ENCODE data around the gene SMG6.
"Not testable (repeated sequence)": the region's sequence is repeated elsewhere in the genome, so short reads cannot be mapped to it uniquely, and the experiment has no call there.

SMG6 gene

DNA sequence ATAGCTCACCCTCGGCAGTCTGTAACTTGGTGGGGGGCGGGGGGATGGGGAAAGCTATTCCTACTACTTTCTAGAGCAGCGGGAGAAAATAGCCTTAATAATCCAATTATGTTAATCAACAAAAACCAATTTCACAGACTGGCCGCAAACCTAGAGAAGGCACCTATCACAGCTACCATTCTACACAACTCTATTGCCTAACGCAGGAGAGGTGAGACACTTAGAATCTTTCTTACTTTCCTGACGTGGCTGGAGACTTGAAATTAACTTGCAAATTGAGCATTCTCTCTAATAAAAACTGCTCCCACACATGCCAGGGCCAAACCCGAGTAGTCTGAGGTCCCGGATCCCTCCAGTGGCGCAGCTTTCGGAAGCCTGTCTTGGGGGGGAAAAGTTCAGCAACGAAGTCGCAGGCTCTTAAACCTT is 794 bp downstream of the SMG6 start:
- DNase-seq, result no peak

DNA sequence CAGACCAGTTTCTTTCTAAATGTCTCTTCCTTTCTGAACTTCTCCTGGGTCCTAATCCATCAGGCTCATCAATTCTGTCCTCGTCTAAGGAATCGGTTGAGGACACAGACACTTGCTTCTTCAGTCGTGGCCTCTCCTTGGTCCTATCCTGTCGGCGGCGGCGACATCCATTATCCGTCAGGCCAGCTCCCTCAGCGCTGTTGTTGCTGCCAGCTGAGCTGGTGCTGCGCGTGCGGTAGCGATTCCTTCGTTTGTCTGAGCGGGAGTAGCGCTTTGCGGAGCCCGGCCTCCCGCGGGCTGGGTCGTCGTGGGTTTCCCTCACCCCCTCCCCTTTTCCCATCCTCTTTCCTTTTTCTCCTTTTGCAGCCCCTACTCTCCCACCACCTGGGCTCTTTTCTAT is 3.8 kb downstream of the SMG6 start:
- DNase-seq, result no peak

DNA sequence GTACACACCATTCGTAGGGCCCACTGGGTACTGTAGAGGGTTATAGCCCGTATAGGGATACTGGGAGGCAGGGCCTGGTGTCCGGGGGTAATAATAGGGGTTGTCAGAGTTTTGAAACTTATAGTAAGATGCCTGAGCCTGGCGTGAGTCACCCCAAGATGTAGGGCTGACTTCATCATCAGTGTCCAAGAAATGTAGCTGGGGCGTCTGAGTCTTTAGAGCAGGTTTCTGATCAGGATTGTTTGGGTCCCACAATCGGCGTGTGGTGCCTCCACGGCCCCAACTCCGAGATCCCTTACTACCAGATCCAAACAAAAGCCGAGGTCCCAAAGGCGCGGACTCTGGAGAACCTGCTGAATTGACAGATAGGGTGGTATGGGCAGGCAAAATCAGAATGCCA is 4.4 kb downstream of the SMG6 start:
- no peak for DNase-seq

DNA sequence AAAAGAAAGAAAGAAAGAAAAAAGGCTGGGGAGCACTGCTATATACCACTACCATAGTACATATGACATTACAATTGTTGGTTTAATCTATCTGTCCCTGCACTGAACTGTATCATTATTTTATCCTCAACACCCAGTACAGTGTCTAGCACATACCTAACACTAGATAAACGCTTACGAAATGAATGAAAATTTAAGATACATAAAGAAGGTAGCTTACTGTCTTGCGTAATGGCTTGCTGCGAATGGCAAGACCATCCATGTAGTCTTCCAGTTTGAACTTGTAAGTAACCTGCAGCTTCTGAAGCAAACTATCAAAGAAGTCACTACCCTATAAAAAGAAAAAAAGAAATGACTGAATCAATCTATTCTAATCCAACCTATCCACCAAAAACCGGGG is 6.6 kb downstream of the SMG6 start:
- no peak for DNase-seq

DNA sequence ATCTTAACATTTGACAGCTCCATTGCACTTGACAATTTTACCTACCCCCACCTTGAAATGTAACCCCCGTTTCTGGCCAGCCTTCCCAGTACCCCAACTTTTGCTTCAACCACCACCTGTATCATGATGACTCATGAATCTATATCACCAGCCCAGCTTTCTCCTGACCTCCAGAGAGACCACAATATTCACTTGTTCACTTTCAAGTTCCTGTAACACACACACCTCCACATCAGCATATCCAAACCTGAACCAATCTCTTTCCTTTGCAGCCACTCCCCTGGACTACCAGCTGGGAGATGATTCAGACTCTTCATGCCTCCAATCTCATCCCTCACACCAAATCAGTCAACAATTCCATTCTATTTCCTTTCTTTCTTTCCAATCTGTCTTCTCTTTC is 8.0 kb downstream of the SMG6 start:
- no peak for DNase-seq

DNA sequence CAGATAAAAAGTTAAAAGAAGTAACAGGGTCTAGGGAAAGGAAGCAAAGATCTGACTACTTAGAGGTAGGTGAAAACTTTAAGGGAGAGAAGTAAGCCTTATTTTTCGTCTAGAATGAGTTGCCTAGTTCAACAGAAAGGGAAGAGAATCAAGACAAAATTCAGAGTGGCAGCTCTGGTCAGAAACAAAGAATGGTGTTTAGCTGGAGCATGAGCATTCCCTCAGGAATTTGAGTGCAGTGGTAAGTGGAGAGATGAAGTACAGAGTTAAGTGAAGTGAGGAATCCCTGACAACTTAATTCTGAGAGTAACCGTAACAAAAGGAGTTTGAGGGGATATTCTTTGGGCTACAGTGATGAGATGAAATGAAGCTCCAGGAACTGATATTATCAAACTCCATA is 11.5 kb downstream of the SMG6 start:
- DNase-seq, result no peak

DNA sequence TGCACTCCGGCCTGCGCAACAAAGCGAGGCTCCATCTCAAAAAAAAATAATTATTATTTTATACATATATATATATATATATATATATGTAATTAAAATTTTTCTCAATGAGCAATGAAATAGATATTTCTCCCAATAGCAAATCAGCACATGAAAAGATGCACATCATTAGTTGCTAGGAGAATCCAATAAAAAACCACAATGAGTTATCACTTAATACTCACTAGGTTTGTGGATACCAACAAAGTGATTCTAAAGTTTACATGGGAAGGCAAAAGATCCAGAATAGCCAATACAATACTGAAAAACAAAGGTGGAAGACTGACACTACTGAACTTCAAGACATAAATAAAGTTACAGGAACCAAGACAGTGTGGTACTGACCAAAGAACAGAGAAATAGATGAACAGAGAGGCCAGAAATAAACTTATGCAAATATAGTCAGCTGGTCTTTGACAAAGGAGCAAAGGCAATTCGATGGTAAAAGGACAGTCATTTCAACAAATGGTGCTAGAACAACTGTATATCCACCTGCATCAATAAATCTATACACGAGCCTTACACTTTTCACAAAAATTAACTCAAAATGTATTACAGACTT is 13.6 kb downstream of the SMG6 start:
- no peak for DNase-seq

DNA sequence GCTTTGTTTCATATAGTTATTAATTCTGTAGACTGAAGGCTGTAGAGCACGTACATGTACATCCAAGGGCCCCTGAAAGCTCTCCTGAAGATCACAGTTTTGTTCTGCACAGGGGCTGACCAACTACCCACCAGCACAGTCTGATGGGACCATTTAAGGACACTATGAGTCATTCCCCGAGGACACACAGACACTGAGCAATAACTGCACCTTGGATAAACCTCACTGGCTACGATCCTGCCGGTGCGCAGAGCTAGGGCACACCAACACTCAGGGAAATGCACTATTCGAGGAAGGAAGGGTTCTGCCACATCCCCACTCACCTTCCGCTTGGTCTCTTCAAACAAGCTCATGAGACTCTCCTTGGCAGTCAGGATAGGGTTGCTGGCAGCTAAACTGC is 20.3 kb downstream of the SMG6 start:
- DNase-seq, result no peak

DNA sequence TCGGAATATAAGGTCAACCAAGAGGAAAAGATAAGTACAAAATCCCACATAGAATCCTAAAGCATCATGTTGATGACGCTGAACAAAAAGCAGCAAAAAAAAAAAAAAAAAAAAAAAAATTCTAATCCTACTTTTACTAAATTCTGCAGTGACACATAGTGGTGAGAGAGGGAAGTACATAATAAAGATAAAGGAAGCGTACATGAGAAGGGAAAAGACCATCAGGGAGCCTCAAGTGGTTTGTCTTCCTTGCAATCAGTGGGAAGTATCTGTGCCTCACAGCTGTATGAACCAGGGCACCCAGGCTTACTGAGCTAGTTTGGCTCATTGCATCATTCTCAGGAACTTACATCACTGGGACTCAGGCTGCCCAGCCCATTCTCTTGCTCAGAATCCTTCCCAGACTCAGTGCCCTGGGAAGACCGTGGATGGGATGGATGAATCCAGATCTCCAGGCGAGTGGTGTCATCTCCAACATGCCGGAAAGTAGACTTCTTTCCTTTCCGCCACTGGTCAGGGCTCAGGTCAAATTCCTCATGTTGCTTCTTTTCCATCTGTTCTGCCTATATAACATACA is 21.2 kb downstream of the SMG6 start:
- no peak for DNase-seq

DNA sequence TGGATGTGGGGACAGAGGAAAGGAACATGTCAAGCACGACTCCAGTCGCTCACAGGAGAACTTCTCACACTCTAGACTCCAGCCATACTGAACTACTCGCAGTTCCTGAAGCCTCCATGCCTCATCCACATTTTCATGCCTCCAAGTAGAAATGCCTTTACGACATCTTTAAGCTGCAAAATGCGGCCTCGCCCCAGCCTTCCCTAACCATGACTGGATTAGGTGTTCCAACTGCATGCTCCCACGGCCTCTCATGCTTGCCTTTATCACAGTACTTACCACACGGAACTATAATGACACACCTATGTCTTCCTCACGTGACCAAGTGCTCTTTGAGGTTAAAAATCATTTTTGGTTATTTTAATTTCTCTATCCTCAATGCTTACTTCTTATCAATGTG is 23.9 kb downstream of the SMG6 start:
- DNase-seq, result no peak

DNA sequence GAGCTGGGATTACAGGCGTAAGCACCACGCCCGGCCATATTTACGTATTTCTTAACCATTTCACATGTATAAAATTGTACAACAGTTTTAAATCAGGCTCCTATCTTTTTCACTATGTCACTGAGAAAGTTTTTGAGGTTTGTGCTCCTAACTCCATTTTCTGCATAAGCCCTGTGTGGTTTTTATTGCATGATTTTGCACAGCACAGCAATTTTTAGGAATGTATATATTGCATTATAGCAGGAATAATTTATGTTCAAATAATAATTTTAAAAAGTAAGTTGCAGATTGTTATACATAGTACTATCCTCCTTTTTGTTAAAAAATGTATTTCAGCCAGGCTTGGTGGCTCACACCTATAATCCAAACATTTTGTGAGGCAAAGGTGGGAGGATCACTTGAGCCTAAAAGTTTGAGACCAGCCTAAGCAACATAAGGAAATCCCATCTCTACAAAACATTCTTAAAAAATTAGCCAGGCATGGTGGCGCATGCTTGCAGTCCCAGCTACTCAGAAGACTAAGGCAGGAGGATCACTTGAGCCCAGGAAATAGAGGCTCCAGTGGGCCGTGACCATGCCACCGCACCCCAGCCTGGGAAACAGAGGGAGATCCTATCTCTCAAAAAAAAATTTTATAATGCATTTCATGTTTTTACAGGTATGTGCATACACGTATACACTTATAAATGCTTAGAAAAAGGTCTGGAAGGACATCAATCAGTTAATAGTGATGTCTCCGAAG is 26.0 kb downstream of the SMG6 start:
- DNase-seq, result no peak

DNA sequence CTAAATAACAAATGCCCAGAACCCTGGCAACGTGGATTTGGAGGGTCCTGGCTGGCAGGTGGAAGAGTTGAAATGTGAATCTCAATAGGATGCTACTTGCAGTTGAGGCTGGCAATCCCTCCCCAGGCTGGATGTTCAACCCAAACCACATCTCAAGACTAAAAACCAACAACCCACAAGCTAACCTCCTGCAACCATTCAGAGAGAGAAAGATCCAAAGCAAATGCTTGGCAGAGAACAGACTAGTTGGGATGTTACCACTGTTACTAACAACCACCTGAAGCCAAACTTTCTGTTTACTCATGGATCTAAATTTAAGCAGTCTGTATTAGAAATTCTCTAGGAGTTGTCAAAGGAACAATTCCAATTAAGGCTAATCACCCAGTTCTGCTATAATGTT is 27.9 kb downstream of the SMG6 start:
- no peak for DNase-seq

DNA sequence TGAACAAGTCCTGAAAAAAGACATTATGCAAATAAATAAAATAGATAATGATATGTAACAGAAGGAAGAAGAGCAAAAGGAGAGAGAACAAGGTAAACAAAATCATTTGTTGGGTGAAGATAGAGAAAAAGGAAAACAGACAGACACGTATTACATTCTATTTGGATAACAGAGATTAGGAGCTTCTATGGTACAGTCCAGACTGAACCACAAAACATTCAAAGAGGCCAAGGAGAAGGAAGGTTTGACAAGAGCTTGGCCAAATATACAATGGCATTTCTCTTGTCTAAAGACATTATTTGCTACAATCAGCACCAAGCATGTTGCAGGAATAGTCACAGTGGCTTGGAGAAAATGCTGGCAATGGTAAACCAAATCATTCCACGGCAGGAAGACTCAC is 29.2 kb downstream of the SMG6 start:
- no peak for DNase-seq

DNA sequence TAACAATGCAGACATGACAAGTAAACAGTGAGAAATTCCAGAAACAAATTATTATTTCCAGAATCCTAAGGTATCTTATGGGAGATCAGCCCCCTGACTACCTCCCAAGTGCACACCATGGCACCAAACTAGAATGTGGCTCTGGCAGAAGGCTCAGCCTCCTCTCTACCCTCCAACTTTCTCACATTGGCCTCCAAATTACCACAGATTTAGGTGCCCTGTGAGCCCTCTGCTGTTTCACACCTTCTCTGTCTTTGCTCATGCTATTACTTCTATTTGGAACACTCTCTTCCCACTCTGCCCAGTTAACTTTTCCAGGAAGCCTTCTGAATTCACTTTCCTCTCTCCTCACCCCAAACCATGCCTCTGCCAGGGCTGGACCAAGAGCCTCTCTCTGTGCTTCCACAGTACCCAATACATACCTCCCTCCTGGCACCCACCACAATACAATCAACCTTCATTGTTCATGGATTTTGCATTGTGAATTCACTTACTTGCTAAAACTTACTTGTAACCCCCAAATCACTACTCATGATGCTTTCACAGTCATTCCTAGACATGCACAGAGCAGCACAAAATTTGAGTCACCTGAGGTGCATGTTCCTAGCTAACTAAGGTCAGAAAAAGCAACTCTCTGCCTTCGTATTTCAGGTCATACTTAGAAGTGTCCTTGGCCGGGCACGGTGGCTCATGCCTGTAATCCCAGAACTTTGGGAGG is 31.4 kb downstream of the SMG6 start:
- DNase-seq, result no peak

DNA sequence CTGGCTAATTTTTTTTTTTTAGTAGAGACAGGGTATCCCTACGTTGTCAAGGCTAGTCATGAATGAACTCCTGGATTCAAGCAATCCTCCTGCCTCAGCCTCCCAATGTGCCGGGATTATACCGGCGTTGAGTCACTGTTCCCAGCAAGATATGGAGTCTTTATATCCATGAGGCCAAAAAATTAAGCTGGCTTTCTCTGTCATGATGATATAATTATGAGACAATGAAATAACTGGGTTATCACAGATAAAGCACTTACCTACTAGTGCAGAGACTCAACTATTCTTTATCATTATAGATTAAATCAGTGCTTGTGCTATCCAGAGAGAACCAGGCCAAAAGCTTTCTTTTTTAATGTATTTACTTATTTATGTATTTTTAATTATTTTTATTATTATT is 36.2 kb downstream of the SMG6 start:
- no peak for DNase-seq

DNA sequence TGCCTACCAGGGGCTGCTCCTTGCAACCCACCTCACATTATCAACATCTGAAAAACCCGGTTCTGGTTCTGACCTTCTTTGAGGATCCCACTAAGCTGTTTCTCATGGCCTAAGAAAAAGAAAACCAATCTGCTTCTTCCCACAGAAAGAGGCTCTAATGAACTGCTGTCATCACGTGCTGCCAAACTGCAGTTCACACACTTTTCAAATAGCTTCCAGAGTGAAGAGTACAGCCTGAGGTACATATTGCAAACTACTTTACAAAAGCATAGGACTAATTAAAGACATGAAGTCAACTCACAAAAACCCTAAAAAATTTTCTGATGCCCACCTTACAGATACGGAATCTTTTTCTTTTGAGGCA is 36.7 kb downstream of the SMG6 start:
- no peak for DNase-seq

DNA sequence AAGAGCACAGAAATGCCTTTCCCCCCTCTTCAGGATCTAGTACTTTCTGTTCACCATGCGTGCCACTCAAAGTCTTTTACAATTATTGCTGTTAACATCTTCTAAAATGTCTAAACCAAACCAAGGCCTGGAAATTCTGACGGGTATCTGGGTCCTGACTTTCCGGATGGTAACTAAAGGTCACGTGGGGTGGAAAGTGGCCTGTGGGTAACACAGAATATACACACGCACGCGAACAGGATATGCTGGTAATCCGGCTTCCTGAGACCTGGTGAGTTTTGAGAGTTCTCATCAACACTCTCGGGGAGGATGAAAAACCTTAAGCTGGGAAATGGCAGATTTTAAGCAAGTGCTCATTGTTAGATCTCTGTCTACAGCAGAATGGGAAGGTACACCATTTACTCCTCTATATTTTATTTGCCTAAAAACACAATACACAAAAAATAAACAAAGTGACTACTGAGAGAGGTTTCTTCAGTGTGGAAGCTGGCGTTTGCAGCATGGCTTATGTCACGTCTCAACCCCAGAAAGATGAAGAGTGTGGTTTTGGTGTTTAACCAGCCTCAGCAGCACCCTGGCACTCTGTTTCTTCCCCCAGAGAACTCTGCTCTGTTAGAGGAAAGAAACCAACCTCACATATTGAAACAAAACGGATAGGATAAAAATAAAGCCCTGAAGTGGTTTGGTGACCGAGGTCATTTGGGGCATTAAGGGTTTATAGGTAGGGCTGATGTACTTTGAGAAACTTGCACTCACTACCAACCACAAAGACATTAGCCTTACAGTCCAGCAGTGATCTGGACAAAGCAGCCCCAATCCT is 37.3 kb downstream of the SMG6 start:
- no peak for DNase-seq

DNA sequence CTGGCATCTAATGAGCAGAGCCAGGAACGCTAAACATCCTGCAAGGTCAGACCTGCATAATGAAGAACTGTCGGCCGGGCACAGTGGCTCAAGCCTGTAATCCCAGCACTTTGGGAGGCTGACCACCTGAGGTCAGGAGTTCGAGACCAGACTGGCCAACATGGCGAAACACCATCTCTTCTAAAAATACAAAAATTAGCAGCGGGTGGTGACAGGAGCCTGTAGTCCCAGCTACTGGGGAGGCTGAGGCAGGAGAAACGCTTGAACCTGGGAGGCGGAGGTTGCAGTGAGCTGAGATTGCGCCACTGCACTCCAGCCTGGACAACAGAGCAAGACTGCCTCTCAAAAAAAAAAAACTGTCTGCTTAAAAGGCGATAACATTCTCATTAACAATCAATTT is 38.4 kb downstream of the SMG6 start:
- not testable (repeated sequence) for DNase-seq

DNA sequence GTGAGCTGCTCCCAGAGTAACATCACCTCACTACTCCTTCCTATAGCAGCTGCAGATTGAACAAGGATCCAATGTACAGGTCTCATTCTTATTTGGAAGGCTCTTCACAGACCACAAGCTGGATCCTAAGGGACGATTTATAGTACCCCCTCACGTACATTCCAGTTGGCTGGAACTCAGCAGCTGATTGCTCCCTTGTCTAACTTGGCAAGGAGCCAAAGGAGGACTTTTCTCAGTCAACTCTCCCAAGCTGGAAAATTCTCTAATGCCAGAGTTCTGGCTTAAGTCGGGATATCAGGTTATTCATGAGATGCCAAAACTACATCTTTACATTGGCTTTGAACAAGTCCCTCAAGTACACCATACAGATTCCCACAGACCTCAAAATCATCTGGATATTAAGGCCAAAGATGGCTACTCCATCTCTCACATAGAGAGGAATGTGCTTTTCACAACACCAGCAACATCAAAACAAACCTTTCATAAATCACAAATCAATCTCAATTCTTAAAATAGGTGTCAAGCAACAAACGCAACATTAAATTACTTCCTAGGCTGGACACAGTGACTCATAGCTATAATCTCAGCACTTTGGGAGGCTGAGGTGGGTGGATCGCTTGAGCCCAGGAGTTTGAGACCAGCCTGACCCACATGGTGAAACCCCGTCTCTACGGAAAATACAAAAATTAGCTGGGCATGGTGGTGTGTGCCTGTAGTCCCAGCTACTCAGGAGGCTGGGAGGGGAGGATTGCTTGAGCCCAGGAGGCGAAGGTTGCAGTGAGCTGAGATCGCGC is 39.3 kb downstream of the SMG6 start:
- no peak for DNase-seq

DNA sequence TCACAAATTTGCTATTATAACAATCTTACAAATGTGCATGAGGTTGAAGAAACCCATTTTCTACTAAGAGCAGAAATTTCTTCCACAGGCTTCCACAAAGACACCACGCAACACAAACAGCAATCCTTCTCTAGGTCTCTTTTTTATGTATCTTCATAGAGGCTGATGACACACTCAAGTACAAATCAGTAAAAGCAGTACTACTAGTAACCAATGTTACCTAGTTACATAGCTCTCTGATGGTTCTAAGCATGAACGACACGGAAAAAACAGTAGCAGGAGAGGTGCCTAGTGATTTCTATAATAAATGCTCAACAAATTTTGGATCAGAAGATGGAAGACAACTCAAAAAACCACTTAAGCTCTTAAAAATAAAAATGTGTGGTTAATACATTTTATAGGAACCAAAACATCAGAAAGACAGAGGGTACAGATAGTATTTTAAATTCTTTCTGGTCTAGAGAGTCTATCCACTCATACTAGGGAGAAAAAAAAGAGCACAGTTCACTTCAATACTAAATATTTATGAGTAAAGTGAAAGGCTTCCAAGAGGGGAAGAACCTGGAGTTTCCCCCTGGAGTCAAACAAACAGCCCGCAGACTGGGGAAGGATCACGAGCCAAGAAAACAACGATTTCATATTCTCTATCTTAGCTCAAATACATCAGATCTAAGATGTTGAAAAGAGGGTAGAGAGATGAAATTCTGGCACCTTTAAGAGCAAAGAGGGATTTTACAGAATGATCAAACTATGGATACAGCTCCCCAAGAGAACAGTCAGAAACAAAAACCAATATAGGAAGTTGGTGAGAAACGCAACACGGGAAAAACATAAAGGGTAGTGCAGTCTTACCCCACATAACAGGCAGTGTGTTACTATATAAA is 40.2 kb downstream of the SMG6 start:
- no peak for DNase-seq

DNA sequence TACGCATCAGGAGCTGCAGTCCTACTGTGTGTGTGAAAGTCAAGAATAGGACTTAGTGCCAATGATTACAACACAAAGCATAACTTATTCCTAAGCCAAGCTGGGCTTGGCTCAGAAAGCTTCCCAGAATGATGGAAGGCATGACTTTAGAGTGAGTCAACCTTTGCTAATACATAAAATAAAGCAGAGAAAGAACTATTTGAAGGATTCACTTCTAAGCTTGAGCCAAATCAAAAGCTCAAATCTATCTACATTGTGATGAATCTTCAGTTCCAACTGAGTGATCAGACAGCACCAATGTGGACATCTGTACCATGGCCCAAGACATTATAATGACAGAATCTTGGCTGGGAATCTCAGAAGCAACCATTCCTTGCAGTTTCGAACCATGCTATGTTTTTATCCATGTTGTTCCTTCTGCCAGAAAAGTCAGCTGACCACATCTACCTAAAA is 41.4 kb downstream of the SMG6 start:
- no peak for DNase-seq
